ENCODE data around the gene RBM22. TPM values are rescaled to one million over a fixed set of nuclear protein-coding genes. Genes with fewer than 3 reads are reported as not detected.

RBM22 gene
- total RNA-seq, 1 experiment from 2014 or later: 53.4 TPM

DNA sequence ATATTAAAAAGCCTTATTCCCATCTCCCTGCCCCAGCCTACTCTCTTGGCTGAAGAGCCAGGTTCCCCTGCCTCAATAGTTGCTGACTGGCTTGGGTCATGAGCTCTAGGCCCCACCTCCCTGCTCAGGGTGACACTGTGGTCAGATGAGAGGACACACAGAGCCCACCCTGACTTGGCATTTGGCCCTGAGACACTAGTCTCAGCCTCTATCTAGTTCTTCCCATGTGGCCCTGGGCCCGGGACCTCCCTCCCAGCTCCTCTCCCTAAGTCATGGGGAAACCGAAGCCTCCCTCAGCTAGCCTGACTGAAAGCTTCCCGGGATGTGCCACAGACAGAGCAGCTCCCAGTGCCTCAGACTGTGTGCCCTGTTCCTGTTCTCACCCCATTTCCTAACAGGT, 45.6 kb downstream of the RBM22 start:
- no TSS peak for BruUV-seq (replicated peaks)
- CTCF ChIA-PET: no interaction called here
- intact Hi-C loops (cut with micrococcal nuclease; ENCODE audit: unreplicated experiment): loop anchor here (5.0 kb wide), 1 partner anchor 192 kb away; the partner anchor contains the start of gene IRGM
- peaks cover 11% of the 10 kb centered on the region for H3K36me3 Mint-ChIP-seq (ENCODE audit: insufficient read depth, unreplicated experiment)
- no peak overlapping the region for H3K4me3 Mint-ChIP-seq (ENCODE audit: low read depth, unreplicated experiment)
- TF ChIP-seq, protein P1, sequence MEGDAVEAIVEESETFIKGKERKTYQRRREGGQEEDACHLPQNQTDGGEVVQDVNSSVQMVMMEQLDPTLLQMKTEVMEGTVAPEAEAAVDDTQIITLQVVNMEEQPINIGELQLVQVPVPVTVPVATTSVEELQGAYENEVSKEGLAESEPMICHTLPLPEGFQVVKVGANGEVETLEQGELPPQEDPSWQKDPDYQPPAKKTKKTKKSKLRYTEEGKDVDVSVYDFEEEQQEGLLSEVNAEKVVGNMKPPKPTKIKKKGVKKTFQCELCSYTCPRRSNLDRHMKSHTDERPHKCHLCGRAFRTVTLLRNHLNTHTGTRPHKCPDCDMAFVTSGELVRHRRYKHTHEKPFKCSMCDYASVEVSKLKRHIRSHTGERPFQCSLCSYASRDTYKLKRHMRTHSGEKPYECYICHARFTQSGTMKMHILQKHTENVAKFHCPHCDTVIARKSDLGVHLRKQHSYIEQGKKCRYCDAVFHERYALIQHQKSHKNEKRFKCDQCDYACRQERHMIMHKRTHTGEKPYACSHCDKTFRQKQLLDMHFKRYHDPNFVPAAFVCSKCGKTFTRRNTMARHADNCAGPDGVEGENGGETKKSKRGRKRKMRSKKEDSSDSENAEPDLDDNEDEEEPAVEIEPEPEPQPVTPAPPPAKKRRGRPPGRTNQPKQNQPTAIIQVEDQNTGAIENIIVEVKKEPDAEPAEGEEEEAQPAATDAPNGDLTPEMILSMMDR (IDR thresholded peaks at IDR 0.05; ENCODE audit: unreplicated experiment): no peak
- H3K27me3 Mint-ChIP-seq (ENCODE audit: unreplicated experiment): peaks cover 48% of the 10 kb centered on the region
- DNase-seq: no peak
- no peaks in the 10 kb centered on the region for H3K4me1 Mint-ChIP-seq (ENCODE audit: low read depth, unreplicated experiment)
- no peak overlapping the region for H3K27ac Mint-ChIP-seq (ENCODE audit: unreplicated experiment)
- peaks cover 3% of the 10 kb centered on the region for H3K9me3 Mint-ChIP-seq (ENCODE audit: low read depth, unreplicated experiment)

DNA sequence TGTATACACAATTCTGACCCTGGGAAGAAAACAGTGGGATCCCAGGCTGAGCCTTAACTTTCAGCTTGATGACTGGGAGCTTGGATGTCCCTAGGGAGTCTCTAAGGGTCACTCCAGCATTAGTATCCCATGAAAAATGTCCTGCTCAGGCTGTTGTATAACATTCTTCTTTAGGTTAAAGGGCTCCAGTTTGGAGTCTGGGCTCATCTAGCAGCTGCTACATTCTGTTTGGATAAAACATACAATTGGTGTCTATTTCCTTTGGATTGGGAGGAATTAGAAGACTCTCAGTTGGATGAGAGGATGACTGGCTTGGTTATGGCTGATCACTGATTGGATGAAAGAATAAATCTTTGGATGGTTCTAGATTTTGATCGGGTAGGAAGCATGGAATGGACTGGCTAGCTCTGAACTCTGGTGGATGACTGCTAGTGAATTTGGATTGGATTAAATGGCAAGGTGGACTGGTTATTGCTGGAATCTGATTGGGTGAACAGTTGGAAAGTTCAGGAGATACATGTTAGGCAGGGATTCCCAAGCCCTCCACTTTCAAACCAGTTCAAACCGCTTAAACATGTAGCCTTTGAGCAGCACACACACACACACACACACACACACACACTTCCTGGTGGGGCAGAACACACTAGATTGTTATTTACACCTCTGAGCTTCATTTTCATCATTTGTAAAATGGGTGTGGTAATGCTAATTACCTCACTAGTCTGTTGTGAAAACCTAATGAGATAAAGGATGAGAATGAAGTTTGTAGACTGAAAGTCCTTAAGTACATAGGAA, 46.9 kb downstream of the RBM22 start:
- Mint-ChIP-seq H3K27ac (ENCODE audit: unreplicated experiment) (no peak overlapping the region), H3K4me3 (ENCODE audit: low read depth, unreplicated experiment) (no peak overlapping the region), H3K4me1 (ENCODE audit: low read depth, unreplicated experiment) (no peaks in the 10 kb centered on the region), H3K27me3 (ENCODE audit: unreplicated experiment) (peaks cover 39% of the 10 kb centered on the region), H3K9me3 (ENCODE audit: low read depth, unreplicated experiment) (peaks cover 3% of the 10 kb centered on the region), H3K36me3 (ENCODE audit: insufficient read depth, unreplicated experiment) (peaks cover 15% of the 10 kb centered on the region)
- intact Hi-C loops (cut with micrococcal nuclease; ENCODE audit: unreplicated experiment): no loop called here
- no peak for DNase-seq
- BruUV-seq (replicated peaks): no TSS peak
- CTCF ChIA-PET: interaction anchor here (0.6 to 1.7 kb wide), 6 partner anchors 12 to 204 kb away, joined by 3 to 6 read pairs (median 4); no protein-coding TSS in a partner anchor
- TF ChIP-seq, protein P1 (IDR thresholded peaks at IDR 0.05; ENCODE audit: unreplicated experiment): no peak

DNA sequence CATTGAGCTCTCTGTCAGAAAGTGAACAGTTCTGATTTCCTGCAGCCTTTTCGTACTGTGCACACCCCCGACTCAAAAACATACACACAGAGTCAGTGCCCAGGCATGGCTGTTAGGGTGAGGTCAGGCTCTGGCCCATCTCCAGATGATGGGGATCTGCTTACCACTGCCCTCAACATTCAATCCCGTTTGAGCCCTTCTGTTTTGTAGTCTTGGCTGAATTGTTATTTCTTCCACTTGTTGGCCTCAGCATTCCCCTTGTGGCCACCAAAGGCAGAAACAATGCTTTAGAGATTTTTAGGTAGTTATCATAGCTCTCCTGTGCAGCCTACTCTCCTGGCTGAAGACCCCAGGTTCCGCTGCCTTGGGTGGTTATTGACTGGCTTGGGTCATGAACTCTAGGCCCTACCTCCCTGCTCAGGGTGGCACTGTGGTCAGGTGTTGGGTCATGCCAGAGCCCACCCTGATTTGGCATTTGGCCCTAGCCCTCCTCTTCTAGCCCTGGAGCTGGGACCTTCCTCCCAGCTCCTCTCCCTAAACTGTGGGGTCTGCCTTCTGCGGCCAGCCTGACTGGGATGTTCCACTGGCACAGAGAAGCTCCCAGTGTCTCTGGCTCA, 47.6 kb downstream of the RBM22 start:
- TF ChIP-seq, protein P1 (IDR thresholded peaks at IDR 0.05; ENCODE audit: unreplicated experiment): no peak
- intact Hi-C loops (cut with micrococcal nuclease; ENCODE audit: unreplicated experiment): no loop called here
- Mint-ChIP-seq H3K4me1 (ENCODE audit: low read depth, unreplicated experiment) (no peaks in the 10 kb centered on the region), H3K9me3 (ENCODE audit: low read depth, unreplicated experiment) (peaks cover 3% of the 10 kb centered on the region), H3K36me3 (ENCODE audit: insufficient read depth, unreplicated experiment) (peaks cover 15% of the 10 kb centered on the region), H3K4me3 (ENCODE audit: low read depth, unreplicated experiment) (no peak overlapping the region), H3K27me3 (ENCODE audit: unreplicated experiment) (peaks cover 34% of the 10 kb centered on the region), H3K27ac (ENCODE audit: unreplicated experiment) (no peak overlapping the region)
- DNase-seq: no peak
- BruUV-seq (replicated peaks): no TSS peak
- CTCF ChIA-PET: interaction anchor here (0.5 to 1.7 kb wide), 5 partner anchors 11 to 201 kb away, joined by 3 to 6 read pairs (median 4); no protein-coding TSS in a partner anchor

DNA sequence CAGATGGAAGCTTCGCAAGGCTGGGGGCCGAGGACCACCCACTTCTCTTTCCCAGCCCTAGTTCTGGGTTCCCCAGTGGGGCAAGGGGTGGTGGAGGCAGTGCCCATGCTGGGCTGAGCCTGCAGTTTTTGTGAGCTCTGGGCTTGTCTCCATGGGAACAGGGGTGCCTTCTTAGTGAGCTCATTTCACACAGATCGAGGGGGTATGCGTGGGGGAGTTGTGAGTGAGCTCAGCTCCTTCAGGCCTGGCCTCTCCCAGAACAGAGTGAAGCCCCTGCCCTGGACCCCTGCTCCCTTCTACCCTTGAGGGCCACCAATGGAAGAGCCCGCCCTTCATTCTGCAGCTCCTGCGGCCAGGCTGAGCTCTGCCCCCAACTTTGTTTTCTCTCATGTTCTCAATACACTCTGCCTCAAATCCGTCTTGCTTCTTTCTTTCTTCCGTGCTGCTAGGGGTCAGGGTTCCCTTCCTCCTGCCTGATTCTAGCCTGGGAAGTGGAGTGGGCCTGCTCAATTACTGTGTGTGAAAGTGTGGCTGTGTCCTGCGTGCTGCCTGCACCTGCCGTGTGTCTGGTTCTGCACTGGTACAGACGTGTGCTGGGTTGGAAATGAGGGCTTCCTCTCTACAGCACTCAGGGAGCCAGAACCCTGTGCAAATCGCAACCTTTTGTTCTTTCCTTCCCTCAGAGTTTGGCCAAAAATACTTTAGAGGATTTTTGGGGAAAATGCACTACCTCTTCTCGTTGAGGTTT, 48.8 kb downstream of the RBM22 start:
- Mint-ChIP-seq H3K27ac (ENCODE audit: unreplicated experiment) (no peak overlapping the region), H3K4me1 (ENCODE audit: low read depth, unreplicated experiment) (no peaks in the 10 kb centered on the region), H3K4me3 (ENCODE audit: low read depth, unreplicated experiment) (no peak overlapping the region), H3K36me3 (ENCODE audit: insufficient read depth, unreplicated experiment) (peaks cover 6% of the 10 kb centered on the region), H3K27me3 (ENCODE audit: unreplicated experiment) (peaks cover 39% of the 10 kb centered on the region), H3K9me3 (ENCODE audit: low read depth, unreplicated experiment) (no peaks in the 10 kb centered on the region)
- CTCF ChIA-PET: no interaction called here
- intact Hi-C loops (cut with micrococcal nuclease; ENCODE audit: unreplicated experiment): no loop called here
- DNase-seq: no peak
- TF ChIP-seq, protein P1 (IDR thresholded peaks at IDR 0.05; ENCODE audit: unreplicated experiment): no peak
- no TSS peak for BruUV-seq (replicated peaks)

All from Calu3 (cell line).